RWPE2 (cell line): Measurements from ENCODE around the gene GID4.

Source experiments
- ATAC-seq: fragments of 200-7000 bp; cut with Tn5 transposase; 3 replicates; pipeline ENCODE4 v1.9.1; 2021; ENCODE audit warnings: low read depth
- DNase-seq: peaks from one replicate; pipeline ENCODE4 v3.0.0-alpha.2; 2020; ENCODE audit warnings: low spot score
- H3K27ac ChIP-seq: fragments of 450-650 bp; 2 replicates; pipeline ENCODE4 v1.5.1; 2017; ENCODE audit warnings: mild to moderate bottlenecking; ENCODE audit not compliant: poor library complexity, severe bottlenecking
- H3K27me3 ChIP-seq: fragments of 250-450 bp; sonication (Bioruptor Pico); 2 replicates; pipeline ENCODE4 v1.5.1; 2021; ENCODE audit warnings: mild to moderate bottlenecking, moderate library complexity; ENCODE audit not compliant: insufficient read depth, poor library complexity, severe bottlenecking
- H3K36me3 ChIP-seq: fragments of 250-450 bp; sonication (Bioruptor Pico); 2 replicates; pipeline ENCODE4 v1.5.1; 2020; ENCODE audit warnings: low read depth, mild to moderate bottlenecking, moderate library complexity
- H3K4me1 ChIP-seq: fragments of 250-450 bp; sonication (Bioruptor Pico); 2 replicates; pipeline ENCODE4 v1.5.1; 2021; ENCODE audit warnings: mild to moderate bottlenecking, moderate library complexity; ENCODE audit not compliant: insufficient read depth, poor library complexity, severe bottlenecking
- H3K4me3 ChIP-seq: fragments of 250-450 bp; sonication (Bioruptor Pico); 2 replicates; pipeline ENCODE4 v1.5.1; 2021; ENCODE audit warnings: mild to moderate bottlenecking, moderate library complexity; ENCODE audit not compliant: severe bottlenecking
- H3K9me3 ChIP-seq: fragments of 250-450 bp; sonication (Bioruptor Pico); 2 replicates; pipeline ENCODE4 v1.5.1; 2021; ENCODE audit warnings: mild to moderate bottlenecking, moderate library complexity; ENCODE audit not compliant: severe bottlenecking
- CTCF ChIP-seq: fragments of 450-650 bp; IDR thresholded peaks from one replicate; pipeline ENCODE4 v1.5.1; 2017; ENCODE audit warnings: mild to moderate bottlenecking, moderate library complexity; ENCODE audit not compliant: poor library complexity, severe bottlenecking

The GID4 gene

GRCh38 chr17:18008496-18009268 is 30.5 kb upstream of the GID4 start:
- no peaks in the 10 kb centered on the region for H3K9me3 ChIP-seq
- no peak for DNase-seq
- no peak overlapping the region for H3K4me3 ChIP-seq
- ATAC-seq: peak; percentile 87
- no peaks in the 10 kb centered on the region for H3K36me3 ChIP-seq
- H3K27ac ChIP-seq: peak overlapping the region; percentile 47
- no peak for TF ChIP-seq CTCF
- H3K4me1 ChIP-seq: peaks cover 5% of the 10 kb centered on the region
- H3K27me3 ChIP-seq: no peaks in the 10 kb centered on the region

GRCh38 chr17:18009609-18010420 is 29.4 kb upstream of the GID4 start:
- H3K27ac ChIP-seq: peak overlapping the region; percentile 47
- ATAC-seq: no peak
- no peak for DNase-seq
- H3K36me3 ChIP-seq: no peaks in the 10 kb centered on the region
- no peaks in the 10 kb centered on the region for H3K27me3 ChIP-seq
- no peak overlapping the region for H3K4me3 ChIP-seq
- no peak for TF ChIP-seq CTCF
- peaks cover 5% of the 10 kb centered on the region for H3K4me1 ChIP-seq
- H3K9me3 ChIP-seq: no peaks in the 10 kb centered on the region

GRCh38 chr17:18011286-18011685 is 27.9 kb upstream of the GID4 start:
- Histone ChIP-seq H3K4me1 (peaks cover 5% of the 10 kb centered on the region), H3K27ac (no peak overlapping the region), H3K9me3 (no peaks in the 10 kb centered on the region), H3K27me3 (no peaks in the 10 kb centered on the region), H3K4me3 (no peak overlapping the region), H3K36me3 (no peaks in the 10 kb centered on the region)
- no peak for ATAC-seq
- DNase-seq: no peak
- no peak for TF ChIP-seq CTCF

- Histone ChIP-seq H3K27me3 (no peaks in the 10 kb centered on the region), H3K27ac (no peak overlapping the region), H3K36me3 (no peaks in the 10 kb centered on the region), H3K4me3 (no peak overlapping the region), H3K9me3 (no peaks in the 10 kb centered on the region), H3K4me1 (peaks cover 2% of the 10 kb centered on the region)
- DNase-seq (no peak), ATAC-seq (no peak)
- TF ChIP-seq CTCF: no peak
Measured at GRCh38 chr17:18014006-18014405, 25.2 kb upstream of the GID4 start.
